T-cell (primary cell): Measurements from ENCODE around the gene METTL16. TPM values are rescaled to one million over a fixed set of nuclear protein-coding genes. Genes with fewer than 3 reads are reported as not detected.
"Not testable (repeated sequence)": the region's sequence is repeated elsewhere in the genome, so short reads cannot be mapped to it uniquely, and the experiment has no call there.

Experiments
- ATAC-seq, 4 experiments: fragments of 200-7000 bp in 3 of 4; fragments of 150-1000 bp in 1 of 4; cut with Tn5 transposase; replicated peaks in 1 of 4; 1 replicate in 3 of 4; 2 replicates in 1 of 4; pipeline ENCODE4 v1.10.0; 2021; ENCODE audit warnings: moderate library complexity in 3 of 4, mild to moderate bottlenecking in 2 of 4, moderate number of reproducible peaks in 1 of 4
- CTCF ChIA-PET, 2 donors: fragments of 300-600 bp; sonication (Branson Sonifier 250); formaldehyde crosslinking; loops; one replicate each; lab custom pipeline; 2022; ENCODE audit warnings: antibody characterized with exemption in 2 of 2; lab: Charles Lee
- POLR2A ChIA-PET, 2 donors: fragments of 300-600 bp; sonication (Branson Sonifier 250); formaldehyde crosslinking; loops; one replicate each; lab custom pipeline; 2022; ENCODE audit warnings: antibody characterized with exemption in 2 of 2; lab: Charles Lee
- DNase-seq, 35 experiments: peaks; one replicate each; pipeline versions ENCODE4 v3.0.0 to v3.0.0-alpha.2; 2013 to 2023
- H3K27ac ChIP-seq: one replicate; pipeline ENCODE4 v1.5.1; 2013; ENCODE audit warnings: low read length
- H3K27me3 ChIP-seq, 2 experiments: replicated peaks in 1 of 2; 1 replicate in 1 of 2; 2 replicates in 1 of 2; pipeline versions ENCODE4 v1.6.1 to v1.7.0; 2013; ENCODE audit warnings: low read length in 1 of 2, mixed read lengths in 1 of 2; ENCODE audit not compliant: control insufficient read depth in 2 of 2, insufficient read depth in 2 of 2; ENCODE audit errors: extremely low read depth in 1 of 2
- H3K36me3 ChIP-seq, 2 donors: 1 replicate in 1 of 2; 2 replicates in 1 of 2; pipeline versions ENCODE4 v1.6.1 to v1.7.0; 2013; ENCODE audit warnings: low read length in 1 of 2; ENCODE audit not compliant: control insufficient read depth in 2 of 2, insufficient read depth in 1 of 2; ENCODE audit errors: extremely low read depth in 1 of 2
- H3K4me1 ChIP-seq, 2 experiments: 1 replicate in 1 of 2; 2 replicates in 1 of 2; pipeline versions ENCODE4 v1.6.1 to v1.7.0; 2013; ENCODE audit warnings: low read length in 2 of 2, mixed read lengths in 1 of 2; ENCODE audit not compliant: insufficient read depth in 2 of 2, control insufficient read depth in 1 of 2; ENCODE audit errors: extremely low read depth in 1 of 2
- H3K4me3 ChIP-seq, 2 donors: 1 replicate in 1 of 2; 2 replicates in 1 of 2; pipeline versions ENCODE4 v1.5.1 to v1.7.0; 2013; ENCODE audit warnings: mild to moderate bottlenecking in 2 of 2, low read length in 1 of 2, moderate library complexity in 1 of 2; ENCODE audit not compliant: control insufficient read depth in 1 of 2; ENCODE audit errors: extremely low read depth in 1 of 2
- H3K9me3 ChIP-seq: 2 replicates; pipeline ENCODE4 v1.7.0; 2013
- H3K27ac Mint-ChIP-seq, 2 donors: one replicate each; pipeline ENCODE4 v1.8.0; 2020 to 2021; ENCODE audit warnings: mild to moderate bottlenecking in 2 of 2, mixed read lengths in 2 of 2
- H3K27me3 Mint-ChIP-seq, 2 donors: one replicate each; pipeline ENCODE4 v1.8.0; 2021 to 2022; ENCODE audit warnings: mixed read lengths in 2 of 2
- H3K36me3 Mint-ChIP-seq: one replicate; pipeline ENCODE4 v1.8.0; 2021; ENCODE audit warnings: mixed read lengths
- H3K4me1 Mint-ChIP-seq, 3 donors: one replicate each; pipeline ENCODE4 v1.8.0; 2020 to 2022; ENCODE audit warnings: mixed read lengths in 3 of 3, mild to moderate bottlenecking in 1 of 3
- H3K4me3 Mint-ChIP-seq, 3 donors: one replicate each; pipeline ENCODE4 v1.8.0; 2020 to 2022; ENCODE audit warnings: mild to moderate bottlenecking in 3 of 3, mixed read lengths in 3 of 3, moderate library complexity in 3 of 3
- H3K9me3 Mint-ChIP-seq, 3 donors: one replicate each; pipeline ENCODE4 v1.8.0; 2020 to 2022; ENCODE audit warnings: mixed read lengths in 3 of 3
- WGBS: methylation state at CpG from one replicate; pipeline ENCODE4 v1.1.5; 2013; ENCODE audit warnings: missing lambda C conversion rate; ENCODE audit not compliant: insufficient coverage; 5-methylcytosine and 5-hydroxymethylcytosine counted together
- total RNA-seq, 35 experiments: library from RNA in 6 of 35; stranded (reverse) in 6 of 35; fragments of 120-200 nt in 1 of 35; gene quantifications; one replicate each; pipeline versions ENCODE4 v1.2.1 to v1.2.4 and lab custom pipeline; 2013 to 2026

The METTL16 gene
- total RNA-seq, 5 donors from 2014 or later (not counting 1 experiment from before 2014, with no cell fraction given) = 43.0 to 51.1 (median 43.2) TPM

GRCh38 chr17:2547176-2547575 is 35.5 kb upstream of the METTL16 start:
- Mint-ChIP-seq H3K36me3 (no peaks in the 10 kb centered on the region), H3K9me3 (no peaks in the 10 kb centered on the region), H3K27me3 (peaks cover 0 to 2% of the 10 kb centered on the region in 2 donors), H3K27ac (no peak overlapping the region), H3K4me1 (peaks cover 0 to 8% (median 3%) of the 10 kb centered on the region in 3 donors), H3K4me3 (no peak overlapping the region)
- Histone ChIP-seq H3K4me3 (no peak overlapping the region), H3K27me3 (peaks cover 0 to 17% of the 10 kb centered on the region in 2 experiments), H3K27ac (no peak overlapping the region), H3K36me3 (no peaks in the 10 kb centered on the region), H3K4me1 (no peaks in the 10 kb centered on the region), H3K9me3 (no peaks in the 10 kb centered on the region)
- ChIA-PET CTCF (interaction anchor here in 1 of 2 donors (0.7 kb wide), 1 partner anchor 27 kb away, joined by 5 read pairs; no protein-coding TSS in a partner anchor), POLR2A (no interaction called here)
- WGBS = 100% methylated on average over 2 of the region's 9 CpGs
- DNase-seq (no peak), ATAC-seq (no peak)

- no peaks in the 10 kb centered on the region for H3K4me1 ChIP-seq
- Mint-ChIP-seq H3K4me1 (no peaks in the 10 kb centered on the region), H3K36me3 (no peaks in the 10 kb centered on the region), H3K4me3 (no peak overlapping the region), H3K27me3 (peaks cover 0 to 1% of the 10 kb centered on the region in 2 donors), H3K27ac (no peak overlapping the region), H3K9me3 (no peaks in the 10 kb centered on the region)
- ATAC-seq (no peak), DNase-seq (no peak)
- no peak overlapping the region for H3K27ac ChIP-seq
- H3K4me3 ChIP-seq = no peak overlapping the region
- no peaks in the 10 kb centered on the region for H3K36me3 ChIP-seq
- ChIA-PET CTCF (no interaction called here), POLR2A (no interaction called here)
- H3K9me3 ChIP-seq = no peaks in the 10 kb centered on the region
- H3K27me3 ChIP-seq = peaks cover 0 to 8% of the 10 kb centered on the region in 2 experiments
- WGBS = 86% methylated on average over 6 of the region's 7 CpGs
Observed at GRCh38 chr17:2545393-2545792, 33.7 kb upstream of the METTL16 start.

- Mint-ChIP-seq H3K4me1 (peaks cover 0 to 5% (median 4%) of the 10 kb centered on the region in 3 donors), H3K36me3 (no peaks in the 10 kb centered on the region), H3K27ac (no peak overlapping the region), H3K4me3 (no peak overlapping the region), H3K9me3 (no peaks in the 10 kb centered on the region), H3K27me3 (no peaks in the 10 kb centered on the region)
- Histone ChIP-seq H3K4me3 (no peak overlapping the region), H3K27me3 (peaks cover 0 to 6% of the 10 kb centered on the region in 2 experiments), H3K27ac (no peak overlapping the region), H3K9me3 (no peaks in the 10 kb centered on the region), H3K4me1 (peaks cover 0 to 5% of the 10 kb centered on the region in 2 experiments), H3K36me3 (no peaks in the 10 kb centered on the region)
- ChIA-PET CTCF (no interaction called here), POLR2A (no interaction called here)
- ATAC-seq (no peak), DNase-seq (peak in 2 of 35 experiments; percentile 2 to 4)
- WGBS = 58% methylated on average over 5 of the region's 7 CpGs
Observed at GRCh38 chr17:2542456-2542855, 30.8 kb upstream of the METTL16 start.

- ChIA-PET POLR2A (no interaction called here), CTCF (no interaction called here)
- no peak overlapping the region for H3K4me3 ChIP-seq
- H3K9me3 Mint-ChIP-seq = no peaks in the 10 kb centered on the region
- H3K9me3 ChIP-seq = no peaks in the 10 kb centered on the region
- ATAC-seq = no peak
- peaks cover 0 to 5% of the 10 kb centered on the region in 2 experiments for H3K4me1 ChIP-seq
- no peak overlapping the region for H3K27ac Mint-ChIP-seq
- no peaks in the 10 kb centered on the region for H3K36me3 Mint-ChIP-seq
- H3K27me3 ChIP-seq = peaks cover 0 to 6% of the 10 kb centered on the region in 2 experiments
- no peaks in the 10 kb centered on the region for H3K36me3 ChIP-seq
- WGBS = no CpG with 5 or more reads among the region's 4 CpGs
- H3K4me3 Mint-ChIP-seq = no peak overlapping the region
- no peak for DNase-seq
- peaks cover 0 to 5% (median 4%) of the 10 kb centered on the region in 3 donors for H3K4me1 Mint-ChIP-seq
- no peaks in the 10 kb centered on the region for H3K27me3 Mint-ChIP-seq
- H3K27ac ChIP-seq = no peak overlapping the region
Observed at GRCh38 chr17:2542056-2542455, 30.4 kb upstream of the METTL16 start.

DNA sequence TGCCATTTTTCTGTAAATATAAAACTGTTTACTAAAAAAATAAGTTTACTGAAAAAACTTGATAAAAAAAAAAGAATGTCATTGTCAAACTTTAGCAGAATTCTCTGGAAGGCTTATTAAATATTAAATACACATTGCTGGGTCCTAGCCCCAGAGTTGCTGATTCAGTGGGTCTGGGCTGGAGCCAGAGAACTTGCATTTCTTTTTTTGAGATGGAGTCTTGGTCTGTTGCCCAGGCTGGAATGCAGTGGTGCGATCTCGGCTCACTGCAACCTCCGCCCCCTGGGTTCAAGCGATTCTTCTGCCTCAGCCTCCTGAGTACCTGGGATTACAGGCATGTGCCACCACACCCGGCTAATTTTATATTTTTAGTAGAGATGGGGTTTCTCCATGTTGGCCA is 25.9 kb upstream of the METTL16 start:
- DNase-seq, H3K4me1 ChIP-seq: not testable (repeated sequence)

DNA sequence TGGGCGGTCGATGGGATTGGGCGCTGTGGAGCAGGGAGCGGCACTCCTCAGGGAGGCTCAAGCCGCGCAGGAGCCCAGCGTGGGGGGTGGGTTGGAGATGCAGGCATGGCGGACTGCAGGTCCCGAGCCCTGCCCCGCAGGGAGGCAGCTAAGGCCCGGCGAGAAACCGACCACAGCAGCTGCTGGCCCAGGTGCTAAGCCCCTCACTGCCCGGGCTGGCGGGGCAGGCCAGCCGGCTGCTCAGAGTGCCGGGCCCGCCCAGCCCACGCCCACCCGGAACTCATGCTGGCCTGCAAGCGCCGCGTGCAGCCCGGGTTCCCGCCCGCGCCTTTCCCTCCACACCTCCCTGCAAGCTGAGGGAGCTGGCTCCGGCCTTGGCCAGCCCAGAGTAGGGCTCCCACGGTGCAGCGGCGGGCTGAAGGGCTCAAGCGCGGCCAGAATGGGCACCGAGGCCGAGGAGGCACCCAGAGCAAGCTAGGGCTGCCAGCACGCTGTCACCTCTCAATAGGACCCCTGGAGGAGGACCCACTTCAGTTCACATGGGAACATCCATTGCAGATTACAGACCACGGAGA is 20.5 kb upstream of the METTL16 start:
- CTCF ChIA-PET = no interaction called here
- POLR2A ChIA-PET = no interaction called here
- 91% methylated on average over 25 of the region's 37 CpGs for WGBS
- Histone ChIP-seq H3K27me3 (no peaks in the 10 kb centered on the region), H3K27ac (no peak overlapping the region), H3K9me3 (no peaks in the 10 kb centered on the region), H3K4me1 (peaks cover 0 to 7% of the 10 kb centered on the region in 2 experiments), H3K4me3 (no peak overlapping the region), H3K36me3 (no peaks in the 10 kb centered on the region)
- no peak overlapping the region for H3K4me3 Mint-ChIP-seq
- ATAC-seq (no peak), DNase-seq (no peak)
- peaks cover 0 to 3% (median 0%) of the 10 kb centered on the region in 3 donors for H3K9me3 Mint-ChIP-seq
- H3K36me3 Mint-ChIP-seq = no peaks in the 10 kb centered on the region
- peaks cover 8 to 10% (median 9%) of the 10 kb centered on the region in 3 donors for H3K4me1 Mint-ChIP-seq
- H3K27me3 Mint-ChIP-seq = no peaks in the 10 kb centered on the region
- no peak overlapping the region for H3K27ac Mint-ChIP-seq

More for the DNA sequence above, 25.9 kb upstream of the METTL16 start:
- H3K36me3 ChIP-seq, CTCF ChIA-PET, H3K9me3 Mint-ChIP-seq, H3K36me3 Mint-ChIP-seq, H3K4me3 Mint-ChIP-seq, ATAC-seq, POLR2A ChIA-PET, H3K4me1 Mint-ChIP-seq, H3K9me3 ChIP-seq, H3K27me3 Mint-ChIP-seq, H3K27me3 ChIP-seq, H3K27ac ChIP-seq, H3K4me3 ChIP-seq, H3K27ac Mint-ChIP-seq: not testable (repeated sequence)
- WGBS = no CpG with 5 or more reads among the region's 5 CpGs
